H1 (cell line): ENCODE measurements around the gene TNFRSF14. TPM values are rescaled to one million over a fixed set of nuclear protein-coding genes. Genes with fewer than 3 reads are reported as not detected.

Source experiments
- CTCF ChIA-PET: fragments of 300-600 bp; sonication (Branson Sonifier 250); formaldehyde crosslinking; loops from one replicate; lab custom pipeline; 2021; ENCODE audit not compliant: partially characterized antibody; lab: Charles Lee
- POLR2A ChIA-PET: fragments of 300-600 bp; sonication (Branson Sonifier 250); formaldehyde crosslinking; loops from one replicate; lab custom pipeline; 2021; ENCODE audit warnings: inconsistent platforms; ENCODE audit not compliant: partially characterized antibody; lab: Charles Lee
- DNase-seq, 2 experiments: peaks; one replicate each; pipeline versions ENCODE4 v3.0.0 to v3.0.0-alpha.2; 2010 to 2022; ENCODE audit warnings: low spot score in 2 of 2, low read depth in 1 of 2, mixed read lengths in 1 of 2
- FAIRE-seq: peaks from 2 replicates; lab custom pipeline; 2011; peaks lifted over from hg19 to GRCh38; lab: Jason Lieb, UNC
- H2AFZ ChIP-seq: 2 replicates; pipeline ENCODE4 v1.8.1; 2012; ENCODE audit warnings: low read length, inconsistent platforms
- H2AK5ac ChIP-seq: 2 replicates; pipeline ENCODE4 v1.6.1; 2013; ENCODE audit warnings: low read depth, low read length
- H2BK120ac ChIP-seq: replicated peaks from 2 replicates; pipeline ENCODE3; 2013; ENCODE audit warnings: low read depth, low read length, inconsistent platforms
- H2BK12ac ChIP-seq: 2 replicates; pipeline ENCODE4 v1.6.1; 2013; ENCODE audit warnings: low read depth, low read length
- H2BK15ac ChIP-seq: 2 replicates; pipeline ENCODE4 v1.6.1; 2013; ENCODE audit warnings: low read length
- H2BK20ac ChIP-seq: 2 replicates; pipeline ENCODE4 v1.6.1; 2013; ENCODE audit warnings: low read length
- H2BK5ac ChIP-seq: 2 replicates; pipeline ENCODE4 v1.6.1; 2013; ENCODE audit warnings: low read depth, low read length
- H3K14ac ChIP-seq: 2 replicates; pipeline ENCODE4 v1.6.1; 2013; ENCODE audit warnings: inconsistent platforms; ENCODE audit not compliant: insufficient read length
- H3K18ac ChIP-seq: 2 replicates; pipeline ENCODE4 v1.6.1; 2013; ENCODE audit warnings: low read length; ENCODE audit errors: extremely low read depth
- H3K23ac ChIP-seq: 2 replicates; pipeline ENCODE4 v1.6.1; 2013; ENCODE audit warnings: inconsistent platforms; ENCODE audit not compliant: insufficient read length
- H3K23me2 ChIP-seq: 2 replicates; pipeline ENCODE4 v1.6.1; 2013; ENCODE audit warnings: low read depth, low read length
- H3K27ac ChIP-seq: 2 replicates; pipeline ENCODE4 v1.6.1; 2011; ENCODE audit warnings: low read depth, low read length, inconsistent platforms
- H3K27me3 ChIP-seq, 4 experiments: replicated peaks in 1 of 4; 1 replicate in 1 of 4; 2 replicates in 3 of 4; pipeline versions ENCODE4 v1.6.1 to v1.8.1; 2011 to 2013; ENCODE audit warnings: low read length in 3 of 4, mild to moderate bottlenecking in 3 of 4, inconsistent platforms in 2 of 4, mixed read lengths in 2 of 4, moderate library complexity in 1 of 4; ENCODE audit not compliant: control insufficient read depth in 3 of 4, insufficient read depth in 3 of 4; ENCODE audit errors: extremely low read depth in 1 of 4
- H3K36me3 ChIP-seq, 4 experiments: 2 replicates each; pipeline versions ENCODE4 v1.6.1 to v1.8.1; 2011 to 2013; ENCODE audit warnings: mild to moderate bottlenecking in 4 of 4, low read length in 3 of 4, moderate library complexity in 2 of 4, control low read depth in 1 of 4, inconsistent platforms in 1 of 4; ENCODE audit not compliant: insufficient read depth in 4 of 4, control insufficient read depth in 2 of 4
- H3K4ac ChIP-seq: replicated peaks from 2 replicates; pipeline ENCODE3; 2013; ENCODE audit warnings: low read length, low read depth, mixed read lengths, inconsistent platforms; ENCODE audit not compliant: insufficient read length
- H3K4me1 ChIP-seq, 4 experiments: replicated peaks in 1 of 4; 1 replicate in 1 of 4; 2 replicates in 3 of 4; pipeline versions ENCODE4 v1.6.1 to v1.8.1; 2011 to 2013; ENCODE audit warnings: low read length in 3 of 4, inconsistent platforms in 2 of 4, mixed read lengths in 1 of 4; ENCODE audit not compliant: insufficient read depth in 4 of 4, control insufficient read depth in 3 of 4
- H3K4me2 ChIP-seq, 2 experiments: 2 replicates each; pipeline versions ENCODE4 v1.6.1 to v1.8.1; 2011 to 2013; ENCODE audit warnings: low read depth in 2 of 2, low read length in 2 of 2, control low read depth in 1 of 2, inconsistent platforms in 1 of 2, mild to moderate bottlenecking in 1 of 2; ENCODE audit not compliant: insufficient read depth in 1 of 2
- H3K4me3 ChIP-seq, 4 experiments: fragments of 200-600, 300-600 bp in 1 of 4; sonication (generic), shearing (Covaris generic), sonication (Bioruptor Twin) in 1 of 4; 2 replicates each; pipeline versions ENCODE4 v1.5.1 to v1.8.1; 2011 to 2016; ENCODE audit warnings: low read length in 4 of 4, low read depth in 3 of 4, control low read depth in 2 of 4, inconsistent platforms in 2 of 4, mild to moderate bottlenecking in 2 of 4, mixed read lengths in 1 of 4, moderate library complexity in 1 of 4; ENCODE audit not compliant: insufficient read depth in 2 of 4; ENCODE audit errors: extremely low read depth in 1 of 4
- H3K56ac ChIP-seq: replicated peaks from 2 replicates; pipeline ENCODE3; 2013; ENCODE audit warnings: low read depth, mild to moderate bottlenecking, mixed read lengths, low read length, inconsistent platforms; ENCODE audit not compliant: insufficient read length
- H3K79me1 ChIP-seq: 2 replicates; pipeline ENCODE4 v1.6.1; 2013; ENCODE audit warnings: low read depth, low read length, control low read depth
- H3K79me2 ChIP-seq, 2 experiments: 2 replicates each; pipeline versions ENCODE4 v1.6.1 to v1.8.1; 2012 to 2013; ENCODE audit warnings: low read length in 2 of 2, mild to moderate bottlenecking in 2 of 2, inconsistent platforms in 1 of 2; ENCODE audit not compliant: insufficient read depth in 2 of 2, control insufficient read depth in 1 of 2
- H3K9ac ChIP-seq, 4 experiments: replicated peaks in 1 of 4; 1 replicate in 1 of 4; 2 replicates in 3 of 4; pipeline versions ENCODE4 v1.6.1 to v1.8.1; 2011 to 2013; ENCODE audit warnings: low read depth in 3 of 4, low read length in 3 of 4, control low read depth in 2 of 4, mild to moderate bottlenecking in 2 of 4, moderate library complexity in 2 of 4, inconsistent platforms in 1 of 4; ENCODE audit errors: extremely low read depth in 1 of 4
- H3K9me3 ChIP-seq, 2 experiments: 2 replicates each; pipeline versions ENCODE4 v1.6.1 to v1.8.1; 2012 to 2013; ENCODE audit warnings: mild to moderate bottlenecking in 2 of 2, moderate library complexity in 2 of 2, control low read depth in 1 of 2, inconsistent platforms in 1 of 2, low read depth in 1 of 2, low read length in 1 of 2, mixed read lengths in 1 of 2; ENCODE audit not compliant: insufficient read depth in 2 of 2
- H4K20me1 ChIP-seq, 2 experiments: replicated peaks in 1 of 2; 2 replicates each; pipeline versions ENCODE3 to v1.8.1; 2011 to 2013; ENCODE audit warnings: inconsistent platforms in 2 of 2, low read length in 2 of 2, mild to moderate bottlenecking in 1 of 2; ENCODE audit not compliant: insufficient read depth in 2 of 2, control insufficient read depth in 1 of 2
- H4K5ac ChIP-seq: 2 replicates; pipeline ENCODE4 v1.6.1; 2013; ENCODE audit warnings: low read length, low read depth, mixed read lengths, inconsistent platforms; ENCODE audit not compliant: insufficient read length
- H4K8ac ChIP-seq: 2 replicates; pipeline ENCODE4 v1.8.0; 2013; ENCODE audit warnings: mild to moderate bottlenecking, moderate library complexity, low read length, inconsistent platforms; ENCODE audit not compliant: insufficient read depth; ENCODE audit errors: extremely low read depth
- H4K91ac ChIP-seq: replicated peaks from 2 replicates; pipeline ENCODE3; 2013; ENCODE audit warnings: low read length, mixed read lengths, inconsistent platforms; ENCODE audit not compliant: insufficient read length
- ZNF274 ChIP-seq: IDR thresholded peaks from 2 replicates; pipeline ENCODE4 v1.7.0; 2012; ENCODE audit warnings: low read length, borderline replicate concordance; ENCODE audit errors: extremely low read depth
- WGBS, 2 experiments: shearing (Covaris generic) in 1 of 2; methylation state at CpG; one replicate each; pipeline versions ENCODE4 v1.1.6 to v1.1.7; 2013 to 2015; ENCODE audit warnings: low lambda C conversion rate in 2 of 2, mixed read lengths in 2 of 2, inconsistent platforms in 1 of 2, low coverage in 1 of 2, missing lambda C conversion rate in 1 of 2; ENCODE audit not compliant: insufficient replicate concordance in 2 of 2, insufficient coverage in 1 of 2, insufficient read length in 1 of 2; ENCODE audit errors: extremely low coverage in 1 of 2, missing lambda C conversion rate in 1 of 2; 5-methylcytosine and 5-hydroxymethylcytosine counted together
- polyA plus RNA-seq, 7 experiments: library from polyadenylated mRNA; depleted of rRNA in 3 of 7; stranded (reverse) in 5 of 7; unstranded in 2 of 7; fragments of >200 nt in 5 of 7; fragments of 200-250 nt in 2 of 7; gene quantifications; 1 replicate in 5 of 7; 2 replicates in 1 of 7; 4 replicates in 1 of 7; pipeline versions ENCODE4 v1.2.1 to v1.2.3, GENCODE V29; 2011 to 2013; ENCODE audit warnings: missing spikeins in 2 of 7, mixed read lengths in 2 of 7
- total RNA-seq: library from RNA; stranded (reverse); fragmentation: NEBNext Ultra II Directional; extraction: Animal tissue kit (Norgen Biotek cat#: 25700); gene quantifications from 2 replicates; pipeline ENCODE4 v1.2.1, GENCODE V29; 2021

TNFRSF14 gene
- total and polyA plus RNA-seq, 2 of the 8 experiments (the other 6 are each of a cell fraction or from before 2014, with no cell fraction given) = 0.36 to 0.50 TPM

- no peaks in the 10 kb centered on the region for H4K20me1 ChIP-seq
- H3K27me3 ChIP-seq = no peaks in the 10 kb centered on the region
- DNase-seq (no peak), FAIRE-seq (no peak)
- H3K4me2 ChIP-seq = no peak overlapping the region
- no peaks in the 10 kb centered on the region for H3K36me3 ChIP-seq
- no peak overlapping the region for H4K91ac ChIP-seq
- no peak overlapping the region for H2AK5ac ChIP-seq
- H3K4me1 ChIP-seq = peaks cover 0 to 5% (median under 1%) of the 10 kb centered on the region in 4 experiments; a peak in 2 of 7 replicates
- H3K56ac ChIP-seq = no peak overlapping the region
- no peak overlapping the region for H2BK15ac ChIP-seq
- no peak overlapping the region for H3K9ac ChIP-seq
- H3K18ac ChIP-seq = no peak overlapping the region
- H3K23me2 ChIP-seq = no peaks in the 10 kb centered on the region
- H3K4me3 ChIP-seq = no peak overlapping the region
- H2BK12ac ChIP-seq = no peak overlapping the region
- ChIA-PET POLR2A (interaction anchor here (1.0 to 1.1 kb wide), 3 partner anchors 14 to 35 kb away, joined by 3 read pairs; partner anchors contain the start of gene PANK4), CTCF (interaction anchor here (0.7 to 3.4 kb wide), 39 partner anchors 11 to 882 kb away, joined by 3 to 33 read pairs (median 4); partner anchors contain the start of gene PANK4)
- no peaks in the 10 kb centered on the region for H3K79me1 ChIP-seq
- 95% methylated on average over 11 of the region's 11 CpGs; no CpG with 5 or more reads in 1 of the 2 experiments for WGBS, 2 experiments
- H2BK5ac ChIP-seq = no peak overlapping the region
- no peak overlapping the region for H2AFZ ChIP-seq
- no peak overlapping the region for H2BK20ac ChIP-seq
- no peak overlapping the region for H4K5ac ChIP-seq
- H3K79me2 ChIP-seq = no peaks in the 10 kb centered on the region
- H3K4ac ChIP-seq = no peak overlapping the region
- no peak overlapping the region for H3K27ac ChIP-seq
- H3K23ac ChIP-seq = no peak overlapping the region
- no peaks in the 10 kb centered on the region; a peak in 1 of 4 replicates for H3K9me3 ChIP-seq
- no peak overlapping the region for H3K14ac ChIP-seq
- H2BK120ac ChIP-seq = no peak overlapping the region
- H4K8ac ChIP-seq = 0 out of 2 replicates have a peak overlapping the region, but pooled peaks have one; percentile 23
- TF ChIP-seq ZNF274 = no peak
Measured at GRCh38 chr1:2561446-2561845, 5.3 kb downstream of the TNFRSF14 start.
